Kidney (tissue), 14 donors: ENCODE data around the gene HS3ST2. TPM values are rescaled to one million over a fixed set of nuclear protein-coding genes. Genes with fewer than 3 reads are reported as not detected.

ENCODE experiments used
- DNase-seq, 5 donors: peaks; one replicate each; pipeline ENCODE4 v3.0.0-alpha.2; 2013 to 2020
- FAIRE-seq: peaks from 2 replicates; lab custom pipeline; 2012; peaks lifted over from hg19 to GRCh38; lab: Jason Lieb, UNC
- H3K27ac ChIP-seq, 2 donors: one replicate each; pipeline ENCODE4 v1.7.0; 2013; ENCODE audit warnings: low read depth in 2 of 2, low read length in 2 of 2, inconsistent platforms in 1 of 2
- H3K27me3 ChIP-seq: one replicate; pipeline ENCODE4 v1.7.1; 2013; ENCODE audit warnings: low read length, inconsistent platforms; ENCODE audit not compliant: control insufficient read depth, insufficient read depth
- H3K36me3 ChIP-seq, 3 donors: one replicate each; pipeline versions ENCODE4 v1.7.0 to v1.7.1; 2013; ENCODE audit warnings: low read length in 3 of 3, control low read depth in 1 of 3, inconsistent platforms in 1 of 3; ENCODE audit not compliant: insufficient read depth in 3 of 3, control insufficient read depth in 2 of 3
- H3K4me1 ChIP-seq, 3 donors: one replicate each; pipeline versions ENCODE4 v1.7.0 to v1.7.1; 2013; ENCODE audit warnings: low read length in 3 of 3, inconsistent platforms in 1 of 3, low read depth in 1 of 3; ENCODE audit not compliant: control insufficient read depth in 2 of 3, insufficient read depth in 2 of 3
- H3K4me3 ChIP-seq, 3 donors: one replicate each; pipeline versions ENCODE4 v1.7.0 to v1.8.1; 2013; ENCODE audit warnings: low read length in 3 of 3, control low read depth in 1 of 3, inconsistent platforms in 1 of 3
- H3K9ac ChIP-seq, 3 donors: one replicate each; pipeline versions ENCODE4 v1.7.0 to v1.7.1; 2013; ENCODE audit warnings: low read length in 3 of 3, control low read depth in 1 of 3, inconsistent platforms in 1 of 3
- H3K9me3 ChIP-seq, 3 donors: one replicate each; pipeline versions ENCODE4 v1.7.0 to v1.7.1; 2013; ENCODE audit warnings: low read length in 3 of 3, control low read depth in 1 of 3, inconsistent platforms in 1 of 3; ENCODE audit not compliant: control insufficient read depth in 2 of 3, insufficient read depth in 1 of 3
- intact Hi-C: fragments of 100-400 bp; cut with DNase I; formaldehyde crosslinking; loops from one replicate; pipeline ENCODE4 v1.11.1; 2022
- polyA plus RNA-seq: library from polyadenylated mRNA; stranded (reverse); fragments of 350-450 nt; fragmentation: Illumina TruSeq; extraction: RNeasy Lipid Tissue Mini Kit (QIAGEN cat#74804); gene quantifications from one replicate; pipeline ENCODE4 v1.2.3, GENCODE V29; 2014; ENCODE audit warnings: low read depth, low replicate concordance; ENCODE audit not compliant: insufficient read depth
- total RNA-seq: library from RNA; stranded (reverse); fragmentation: NEBNext Ultra II Directional; extraction: Animal tissue kit (Norgen Biotek cat#: 25700); gene quantifications from one replicate; pipeline ENCODE4 v1.2.1, GENCODE V29; 2021
- TF ChIP-seq, protein P1 (sequence below): IDR thresholded peaks from 3 replicates; pipeline ENCODE4 v1.5.1; 2012; ENCODE audit warnings: mild to moderate bottlenecking, moderate library complexity, borderline replicate concordance; ENCODE audit not compliant: insufficient read depth; ENCODE audit errors: extremely low read depth
- donor health status: control.
- donor health status: control.
- donor health status: control.
- donor health status: control.
- donor health status: control.
- donor health status: DM: yes; HTN: yes; CAD: no.
- donor health status: Normal renal cell carcinoma (clear cell type).

The HS3ST2 gene
- total and polyA plus RNA-seq, 2 donors from 2014 or later = 1.5 TPM; not detected in 1

DNA sequence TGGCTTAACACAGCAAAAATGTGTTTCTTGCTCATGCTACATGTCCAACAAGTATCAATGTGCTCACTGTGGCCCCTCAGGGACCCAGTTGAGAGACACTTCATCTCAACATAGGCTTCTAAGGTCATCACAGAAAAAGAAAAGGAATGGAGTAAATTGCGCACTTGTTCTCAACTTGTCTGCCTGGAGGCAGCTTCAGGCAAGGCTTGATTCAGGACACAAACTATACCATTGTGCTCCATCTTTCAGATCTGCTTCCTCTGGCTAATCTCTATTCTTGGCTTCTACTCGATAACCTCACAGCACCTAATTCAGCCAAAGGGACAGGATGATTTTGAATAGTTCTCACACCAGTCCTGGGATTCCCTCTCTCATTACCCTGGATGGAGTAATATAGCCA is 35.6 kb downstream of the HS3ST2 start:
- no peaks in the 10 kb centered on the region for H3K27me3 ChIP-seq
- FAIRE-seq = no peak
- no peaks in the 10 kb centered on the region for H3K9me3 ChIP-seq
- no peak overlapping the region for H3K27ac ChIP-seq
- no peaks in the 10 kb centered on the region for H3K4me1 ChIP-seq
- TF ChIP-seq, protein P1, sequence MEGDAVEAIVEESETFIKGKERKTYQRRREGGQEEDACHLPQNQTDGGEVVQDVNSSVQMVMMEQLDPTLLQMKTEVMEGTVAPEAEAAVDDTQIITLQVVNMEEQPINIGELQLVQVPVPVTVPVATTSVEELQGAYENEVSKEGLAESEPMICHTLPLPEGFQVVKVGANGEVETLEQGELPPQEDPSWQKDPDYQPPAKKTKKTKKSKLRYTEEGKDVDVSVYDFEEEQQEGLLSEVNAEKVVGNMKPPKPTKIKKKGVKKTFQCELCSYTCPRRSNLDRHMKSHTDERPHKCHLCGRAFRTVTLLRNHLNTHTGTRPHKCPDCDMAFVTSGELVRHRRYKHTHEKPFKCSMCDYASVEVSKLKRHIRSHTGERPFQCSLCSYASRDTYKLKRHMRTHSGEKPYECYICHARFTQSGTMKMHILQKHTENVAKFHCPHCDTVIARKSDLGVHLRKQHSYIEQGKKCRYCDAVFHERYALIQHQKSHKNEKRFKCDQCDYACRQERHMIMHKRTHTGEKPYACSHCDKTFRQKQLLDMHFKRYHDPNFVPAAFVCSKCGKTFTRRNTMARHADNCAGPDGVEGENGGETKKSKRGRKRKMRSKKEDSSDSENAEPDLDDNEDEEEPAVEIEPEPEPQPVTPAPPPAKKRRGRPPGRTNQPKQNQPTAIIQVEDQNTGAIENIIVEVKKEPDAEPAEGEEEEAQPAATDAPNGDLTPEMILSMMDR = no peak
- H3K4me3 ChIP-seq = no peak overlapping the region
- no peaks in the 10 kb centered on the region for H3K36me3 ChIP-seq
- DNase-seq = no peak
- intact Hi-C loops = no loop called here
- H3K9ac ChIP-seq = no peak overlapping the region

DNA sequence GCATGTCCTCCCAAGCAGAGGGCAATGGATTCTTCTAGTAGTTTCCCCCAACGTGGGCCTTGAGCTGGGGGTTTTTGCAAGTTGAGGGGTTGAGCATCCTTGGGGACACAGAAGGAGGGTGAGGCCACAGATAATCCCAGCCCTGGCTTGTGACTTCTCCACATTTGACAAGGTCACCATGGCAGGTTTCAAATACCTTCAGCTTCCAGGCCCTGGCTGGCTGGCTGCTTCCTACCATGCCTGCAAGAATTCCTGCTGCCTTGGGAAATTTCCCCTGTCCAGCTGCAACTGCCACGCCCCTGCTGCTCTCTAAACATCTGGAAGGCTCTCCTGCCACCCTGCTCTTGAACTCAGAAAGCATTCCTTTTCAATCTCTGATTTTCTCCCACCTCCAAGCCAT is 41.3 kb downstream of the HS3ST2 start:
- Histone ChIP-seq H3K4me1 (no peaks in the 10 kb centered on the region), H3K27me3 (no peaks in the 10 kb centered on the region), H3K9me3 (no peaks in the 10 kb centered on the region), H3K27ac (no peak overlapping the region), H3K4me3 (no peak overlapping the region), H3K36me3 (no peaks in the 10 kb centered on the region), H3K9ac (no peak overlapping the region)
- peak in 1 of 5 donors; percentile 59 for DNase-seq
- TF ChIP-seq, protein P1 = no peak
- FAIRE-seq = no peak
- intact Hi-C loops = no loop called here

DNA sequence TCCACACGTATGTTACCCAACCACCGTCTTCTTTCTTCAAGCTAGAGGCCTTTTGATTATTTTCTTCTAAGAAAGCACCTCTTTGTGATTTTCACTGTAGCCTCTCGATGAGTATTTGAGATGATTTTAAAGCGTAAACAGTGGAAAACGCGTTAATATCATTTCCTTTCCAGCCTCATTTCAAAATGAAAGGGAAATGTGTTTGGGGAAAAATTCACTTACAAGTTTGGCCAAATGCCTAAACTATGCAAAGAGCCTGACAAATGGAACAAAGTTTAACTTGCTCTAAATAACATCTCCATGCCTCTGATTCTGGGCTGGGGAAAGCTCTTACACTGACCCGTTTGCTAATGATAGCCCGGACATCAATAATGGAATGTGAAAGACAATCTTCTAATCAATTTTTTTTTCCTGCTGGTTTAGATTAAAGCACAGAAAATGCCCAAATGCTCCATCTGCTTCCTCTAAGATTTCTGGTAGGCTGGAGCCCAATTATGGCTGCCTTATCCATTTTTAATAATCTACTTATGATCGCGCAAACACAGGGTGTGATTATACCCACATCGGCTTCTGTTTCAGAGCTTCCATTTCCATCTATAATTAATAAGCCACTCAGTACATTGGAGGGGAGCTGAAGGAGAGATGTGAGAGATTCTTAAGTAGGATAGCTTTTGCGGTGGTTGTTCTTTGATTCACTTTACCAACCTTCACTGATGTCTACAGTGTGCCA is 43.5 kb downstream of the HS3ST2 start:
- intact Hi-C loops = no loop called here
- H3K4me3 ChIP-seq = no peak overlapping the region
- no peaks in the 10 kb centered on the region for H3K36me3 ChIP-seq
- DNase-seq (no peak), FAIRE-seq (no peak)
- H3K27ac ChIP-seq = no peak overlapping the region
- H3K4me1 ChIP-seq = no peaks in the 10 kb centered on the region
- no peaks in the 10 kb centered on the region for H3K27me3 ChIP-seq
- H3K9me3 ChIP-seq = no peaks in the 10 kb centered on the region
- TF ChIP-seq, protein P1 = no peak
- H3K9ac ChIP-seq = no peak overlapping the region
